ENCODE results near the gene SLC18A3. TPM values are rescaled to one million over a fixed set of nuclear protein-coding genes. Genes with fewer than 3 reads are reported as not detected.

Gene SLC18A3
- total RNA-seq, 2 experiments from 2014 or later, result not detected

DNA sequence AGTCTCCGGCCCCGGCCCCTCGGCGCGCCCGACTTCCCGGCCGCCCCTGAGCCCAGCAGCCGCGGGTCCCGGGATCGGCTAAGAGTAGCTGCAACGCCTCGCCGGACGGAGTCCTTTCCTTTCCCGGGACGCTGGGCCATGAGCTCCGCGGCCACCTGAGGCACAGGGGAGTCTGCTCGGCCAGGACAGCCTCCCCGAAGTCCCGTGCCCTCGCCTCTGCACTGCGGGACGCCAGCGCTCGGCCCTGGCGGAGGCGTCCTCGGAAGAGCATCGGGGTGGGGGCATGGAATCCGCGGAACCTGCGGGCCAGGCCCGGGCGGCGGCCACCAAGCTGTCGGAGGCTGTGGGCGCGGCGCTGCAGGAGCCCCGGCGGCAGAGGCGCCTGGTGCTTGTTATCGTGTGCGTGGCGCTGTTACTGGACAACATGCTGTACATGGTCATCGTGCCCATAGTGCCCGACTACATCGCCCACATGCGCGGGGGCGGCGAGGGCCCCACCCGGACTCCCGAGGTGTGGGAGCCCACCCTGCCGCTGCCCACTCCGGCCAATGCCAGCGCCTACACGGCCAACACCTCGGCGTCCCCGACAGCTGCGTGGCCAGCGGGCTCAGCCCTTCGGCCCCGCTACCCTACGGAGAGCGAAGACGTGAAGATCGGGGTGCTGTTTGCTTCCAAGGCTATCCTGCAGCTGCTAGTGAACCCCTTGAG is 502 bp downstream of the SLC18A3 start:
- CTCF ChIA-PET, result interaction anchor here (1.5 kb wide), 1 partner anchor 18 kb away, joined by 3 read pairs; no protein-coding TSS in a partner anchor
- peaks cover 80% of the 10 kb centered on the region for H3K27me3 Mint-ChIP-seq

GRCh38 chr10:49611166-49611815 is 1.2 kb downstream of the SLC18A3 start:
- Mint-ChIP-seq H3K27me3 (peaks cover 84% of the 10 kb centered on the region), H3K4me1 (peaks cover 5% of the 10 kb centered on the region), H3K9me3 (ENCODE audit: low read depth) (peaks cover 5% of the 10 kb centered on the region), H3K27ac (no peak overlapping the region), H3K36me3 (peaks cover 8% of the 10 kb centered on the region), H3K4me3 (no peak overlapping the region)
- CTCF ChIA-PET, result interaction anchor here (1.5 kb wide), 1 partner anchor 18 kb away, joined by 3 read pairs; no protein-coding TSS in a partner anchor
- DNase-seq, result no peak
- ATAC-seq, result no peak

More for the DNA sequence above, 502 bp downstream of the SLC18A3 start:
- Mint-ChIP-seq H3K9me3 (ENCODE audit: low read depth) (peaks cover 5% of the 10 kb centered on the region), H3K36me3 (peaks cover 8% of the 10 kb centered on the region), H3K4me3 (no peak overlapping the region), H3K27ac (no peak overlapping the region), H3K4me1 (peaks cover 5% of the 10 kb centered on the region)
- ATAC-seq (no peak), DNase-seq (no peak)

GRCh38 chr10:49611816-49612512 is 1.9 kb downstream of the SLC18A3 start:
- ATAC-seq, result no peak
- Mint-ChIP-seq H3K4me3 (no peak overlapping the region), H3K4me1 (peaks cover 2% of the 10 kb centered on the region)

GRCh38 chr10:49612513-49613164 is 2.5 kb downstream of the SLC18A3 start:
- Mint-ChIP-seq H3K27ac (no peak overlapping the region), H3K36me3 (peaks cover 8% of the 10 kb centered on the region), H3K27me3 (peaks cover 76% of the 10 kb centered on the region), H3K9me3 (ENCODE audit: low read depth) (peaks cover 5% of the 10 kb centered on the region), H3K4me1 (peaks cover 2% of the 10 kb centered on the region), H3K4me3 (no peak overlapping the region)
- CTCF ChIA-PET, result no interaction called here
- no peak for DNase-seq
- ATAC-seq, result no peak

More at GRCh38 chr10:49611816-49612512, 1.9 kb downstream of the SLC18A3 start:
- DNase-seq, result no peak
- H3K27me3 Mint-ChIP-seq, result peaks cover 83% of the 10 kb centered on the region
- H3K9me3 Mint-ChIP-seq (ENCODE audit: low read depth), result peaks cover 5% of the 10 kb centered on the region
- H3K27ac Mint-ChIP-seq, result no peak overlapping the region
- CTCF ChIA-PET, result no interaction called here
- peaks cover 8% of the 10 kb centered on the region for H3K36me3 Mint-ChIP-seq

DNA sequence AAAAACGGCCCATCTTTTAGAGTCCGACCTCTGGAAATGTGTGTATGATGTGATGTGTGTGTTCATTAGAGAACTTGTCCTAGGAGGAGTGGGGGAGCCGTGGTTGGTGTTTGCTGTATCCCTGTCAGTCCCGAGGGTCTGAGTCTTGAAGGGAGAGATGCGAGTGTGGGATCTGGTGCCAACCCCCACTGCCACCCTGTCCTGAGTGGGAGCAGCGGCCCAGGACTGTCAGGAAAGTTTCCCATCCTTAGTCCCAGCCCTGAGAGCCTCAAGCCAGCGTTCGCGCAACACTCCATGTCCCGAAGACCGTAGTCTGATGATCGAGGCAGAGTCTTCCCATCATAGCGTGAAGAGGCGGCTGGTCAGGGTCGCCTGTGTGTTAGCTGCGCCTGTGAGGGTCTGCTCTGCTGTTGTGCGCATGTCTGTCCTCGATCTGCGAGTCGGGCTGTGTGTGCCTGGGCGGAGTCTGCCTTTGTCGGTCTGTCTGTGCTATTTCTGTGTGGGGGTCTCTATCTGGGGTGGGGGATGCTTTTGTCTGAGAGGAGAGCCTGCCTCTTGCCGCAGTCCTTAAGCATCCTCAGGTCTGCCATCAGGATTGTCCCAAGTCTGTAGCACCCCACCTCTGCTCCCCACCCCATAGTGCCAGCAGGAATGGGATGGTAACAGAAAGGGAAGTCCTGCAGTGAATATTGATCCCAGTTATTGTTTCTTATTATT is 3.2 kb downstream of the SLC18A3 start:
- peaks cover 2% of the 10 kb centered on the region for H3K4me1 Mint-ChIP-seq
- CTCF ChIA-PET, result no interaction called here
- H3K9me3 Mint-ChIP-seq (ENCODE audit: low read depth), result peaks cover 5% of the 10 kb centered on the region

GRCh38 chr10:49613882-49614241 is 3.8 kb downstream of the SLC18A3 start, which contains the start of gene CHAT:
Gene CHAT (plus strand): TSS chr10:49614037. CDS start chr10:49614190, 153 bp downstream.
- Mint-ChIP-seq H3K4me3 (no peak within 1 kb of the TSS), H3K4me1 (peaks cover 2% of the 10 kb centered on the region), H3K36me3 (peaks cover 8% of the 10 kb centered on the region), H3K27ac (no peak within 1 kb of the TSS), H3K27me3 (peaks cover 68% of the 10 kb centered on the region), H3K9me3 (ENCODE audit: low read depth) (peaks cover 5% of the 10 kb centered on the region)
- DNase-seq, result no peak
- CTCF ChIA-PET, result no interaction called here
- no peak for ATAC-seq

More for the DNA sequence above, 3.2 kb downstream of the SLC18A3 start:
- Mint-ChIP-seq H3K27ac (no peak overlapping the region), H3K4me3 (no peak overlapping the region), H3K27me3 (peaks cover 73% of the 10 kb centered on the region), H3K36me3 (peaks cover 8% of the 10 kb centered on the region)
- ATAC-seq (no peak), DNase-seq (no peak)

GRCh38 chr10:49614242-49615198 is 4.4 kb downstream of the SLC18A3 start:
- Mint-ChIP-seq H3K4me3 (no peak overlapping the region), H3K9me3 (ENCODE audit: low read depth) (peaks cover 5% of the 10 kb centered on the region), H3K36me3 (peaks cover 8% of the 10 kb centered on the region), H3K4me1 (peaks cover 2% of the 10 kb centered on the region), H3K27me3 (peaks cover 64% of the 10 kb centered on the region), H3K27ac (no peak overlapping the region)
- CTCF ChIA-PET, result no interaction called here
- ATAC-seq (no peak), DNase-seq (no peak)

- ATAC-seq (no peak), DNase-seq (no peak)
- H3K4me1 Mint-ChIP-seq, result peaks cover 2% of the 10 kb centered on the region
- H3K27me3 Mint-ChIP-seq, result peaks cover 65% of the 10 kb centered on the region
- CTCF ChIA-PET, result no interaction called here
- H3K27ac Mint-ChIP-seq, result no peak overlapping the region
- H3K36me3 Mint-ChIP-seq, result peaks cover 8% of the 10 kb centered on the region
- peaks cover 5% of the 10 kb centered on the region for H3K9me3 Mint-ChIP-seq (ENCODE audit: low read depth)
- no peak overlapping the region for H3K4me3 Mint-ChIP-seq
Measured at GRCh38 chr10:49615213-49615612, 5.1 kb downstream of the SLC18A3 start.

GRCh38 chr10:49615721-49616120 is 5.6 kb downstream of the SLC18A3 start:
- peaks cover 2% of the 10 kb centered on the region for H3K4me1 Mint-ChIP-seq
- no peak for ATAC-seq
- no peak for DNase-seq
- peaks cover 8% of the 10 kb centered on the region for H3K36me3 Mint-ChIP-seq
- peaks cover 65% of the 10 kb centered on the region for H3K27me3 Mint-ChIP-seq
- H3K9me3 Mint-ChIP-seq (ENCODE audit: low read depth), result peaks cover 5% of the 10 kb centered on the region
- H3K4me3 Mint-ChIP-seq, result no peak overlapping the region
- no peak overlapping the region for H3K27ac Mint-ChIP-seq
- CTCF ChIA-PET, result no interaction called here

DNA sequence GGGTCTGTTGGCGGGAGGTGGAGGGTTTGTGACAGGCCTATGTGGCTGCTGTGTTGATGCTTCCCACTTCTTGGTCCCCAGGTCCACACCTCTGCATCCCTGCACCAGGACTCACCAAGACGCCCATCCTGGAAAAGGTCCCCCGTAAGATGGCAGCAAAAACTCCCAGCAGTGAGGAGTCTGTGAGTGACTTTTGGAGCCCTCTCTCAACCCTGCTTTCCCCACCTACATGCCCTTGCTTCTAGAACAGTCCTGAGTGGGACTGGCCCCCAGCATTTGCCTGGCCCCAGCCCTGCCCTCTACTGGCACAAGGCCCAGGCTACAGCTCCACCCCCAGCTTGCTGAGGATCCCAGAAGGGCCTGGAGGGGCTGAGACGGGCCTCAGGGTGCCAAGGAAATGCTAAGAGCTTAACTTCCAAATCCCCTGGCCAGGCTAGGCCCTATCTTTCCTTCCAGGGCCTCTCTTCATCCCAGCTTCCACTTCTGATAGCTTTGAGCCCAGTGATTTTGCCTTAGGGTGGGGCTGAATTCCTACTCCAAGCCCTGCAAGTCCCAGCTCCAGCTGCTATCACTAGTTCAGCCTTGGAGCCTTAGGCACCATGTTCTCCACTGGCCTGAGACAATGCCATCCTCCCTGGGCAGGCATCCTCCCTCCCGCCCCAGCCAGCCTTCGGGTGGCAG is 6.5 kb downstream of the SLC18A3 start:
- ATAC-seq (no peak), DNase-seq (no peak)
- peaks cover 56% of the 10 kb centered on the region for H3K27me3 Mint-ChIP-seq
- H3K4me1 Mint-ChIP-seq, result peaks cover 2% of the 10 kb centered on the region
- H3K4me3 Mint-ChIP-seq, result no peak overlapping the region
- H3K27ac Mint-ChIP-seq, result no peak overlapping the region
- H3K9me3 Mint-ChIP-seq (ENCODE audit: low read depth), result peaks cover 5% of the 10 kb centered on the region
- CTCF ChIA-PET, result no interaction called here
- H3K36me3 Mint-ChIP-seq, result peaks cover 4% of the 10 kb centered on the region

DNA sequence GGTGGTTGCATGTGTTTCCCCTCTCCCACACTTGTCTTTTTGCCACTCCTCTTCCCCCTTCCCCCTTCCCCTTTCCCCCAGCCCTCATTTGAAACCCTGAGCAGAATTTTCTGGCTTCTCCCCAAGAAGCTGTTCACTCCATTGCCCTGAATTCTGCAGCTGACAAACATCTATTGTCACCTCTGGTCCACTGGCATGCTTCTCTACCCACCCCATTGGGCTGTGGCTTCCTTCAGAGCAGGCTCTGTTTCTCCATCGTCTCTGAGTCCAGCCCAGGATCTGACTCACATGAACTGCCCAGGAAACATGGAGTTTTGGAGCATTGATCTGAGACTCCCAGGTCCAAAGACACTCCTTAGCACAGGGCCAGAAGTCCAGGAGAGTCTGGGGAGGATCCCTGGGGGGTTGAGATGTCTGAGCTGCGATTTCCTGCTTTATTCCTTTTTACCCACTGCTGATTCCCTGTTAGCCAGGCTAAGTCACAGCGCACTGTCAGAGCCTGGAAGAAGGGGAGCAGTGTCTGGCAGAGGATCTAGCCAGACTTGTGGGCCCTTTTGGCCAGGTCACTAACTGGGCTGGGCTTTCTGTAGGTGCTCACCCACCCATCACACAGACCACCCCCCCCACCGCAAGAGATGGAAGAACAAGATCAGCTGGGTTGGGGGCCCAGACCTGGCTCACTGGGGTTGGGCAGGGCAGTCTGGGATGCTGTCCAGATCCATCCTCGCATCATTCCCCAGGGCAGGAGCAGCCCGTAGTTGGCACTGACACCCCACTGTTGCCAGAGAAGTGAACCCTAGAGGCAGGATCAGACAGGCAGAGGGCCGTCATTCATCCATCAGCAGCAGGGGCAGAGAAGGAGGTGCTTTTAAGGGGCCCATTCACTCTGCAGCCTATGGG is 7.3 kb downstream of the SLC18A3 start:
- H3K4me3 Mint-ChIP-seq, result no peak overlapping the region

More for the DNA sequence above, 7.3 kb downstream of the SLC18A3 start:
- H3K36me3 Mint-ChIP-seq, result no peaks in the 10 kb centered on the region
- no peak overlapping the region for H3K27ac Mint-ChIP-seq
- peaks cover 2% of the 10 kb centered on the region for H3K4me1 Mint-ChIP-seq
- DNase-seq (no peak), ATAC-seq (no peak)
- CTCF ChIA-PET, result no interaction called here
- H3K9me3 Mint-ChIP-seq (ENCODE audit: low read depth), result no peaks in the 10 kb centered on the region
- H3K27me3 Mint-ChIP-seq, result peaks cover 52% of the 10 kb centered on the region
